GM23338 (cell line): ENCODE measurements around the gene NEK6. TPM values are rescaled to one million over a fixed set of nuclear protein-coding genes. Genes with fewer than 3 reads are reported as not detected.
"Not testable (repeated sequence)": the region's sequence is repeated elsewhere in the genome, so short reads cannot be mapped to it uniquely, and the experiment has no call there.

Experiments
- ATAC-seq: fragments of 200-7000 bp; cut with Tn5 transposase; 3 replicates; pipeline ENCODE4 v1.9.1; 2020
- DNase-seq: peaks from one replicate; pipeline ENCODE4 v3.0.0-alpha.2; 2015; ENCODE audit warnings: low spot score
- H2AFZ ChIP-seq: fragments of 200-600 bp; sonication (generic); 2 replicates; pipeline ENCODE4 v1.8.0; 2016; ENCODE audit warnings: antibody characterized with exemption, mild to moderate bottlenecking, moderate library complexity
- H3F3A ChIP-seq: fragments of 200-600 bp; sonication (generic); replicated peaks from 2 replicates; pipeline ENCODE4 v1.8.0; 2017; ENCODE audit warnings: antibody characterized with exemption, mixed run types, low read depth
- H3K27ac ChIP-seq: fragments of 200-600 bp; sonication (generic); 2 replicates; pipeline ENCODE4 v1.6.1; 2016; ENCODE audit warnings: low read depth
- H3K27me3 ChIP-seq: fragments of 200-600 bp; sonication (generic); 2 replicates; pipeline ENCODE4 v1.8.0; 2016; ENCODE audit warnings: mild to moderate bottlenecking, mixed run types, moderate library complexity; ENCODE audit not compliant: insufficient read depth
- H3K36me3 ChIP-seq: fragments of 200-600 bp; sonication (generic); 2 replicates; pipeline ENCODE4 v1.8.0; 2016; ENCODE audit warnings: mild to moderate bottlenecking; ENCODE audit not compliant: insufficient read depth
- H3K4me1 ChIP-seq: fragments of 200-600 bp; sonication (generic); 2 replicates; pipeline ENCODE4 v1.8.0; 2016; ENCODE audit warnings: mild to moderate bottlenecking, moderate library complexity; ENCODE audit not compliant: insufficient read depth
- H3K4me2 ChIP-seq: fragments of 200-600 bp; sonication (generic); 2 replicates; pipeline ENCODE4 v1.7.1; 2017; ENCODE audit warnings: mixed run types
- H3K4me3 ChIP-seq: fragments of 200-600 bp; sonication (generic); 2 replicates; pipeline ENCODE4 v1.6.1; 2016; ENCODE audit warnings: mixed run types
- H3K79me2 ChIP-seq: fragments of 200-600 bp; sonication (generic); replicated peaks from 2 replicates; pipeline ENCODE4 v1.8.0; 2017; ENCODE audit warnings: mild to moderate bottlenecking; ENCODE audit not compliant: insufficient read depth
- H3K9me2 ChIP-seq: fragments of 200-600 bp; sonication (generic); 2 replicates; pipeline ENCODE4 v1.8.0; 2017; ENCODE audit not compliant: insufficient read depth
- H4K20me1 ChIP-seq: fragments of 200-600 bp; sonication (generic); replicated peaks from 2 replicates; pipeline ENCODE4 v1.8.0; 2017; ENCODE audit warnings: mild to moderate bottlenecking; ENCODE audit not compliant: insufficient read depth
- H3K27ac Mint-ChIP-seq: 2 replicates; pipeline ENCODE4 v1.8.0; 2020; ENCODE audit warnings: inconsistent platforms, mild to moderate bottlenecking, moderate library complexity, mixed read lengths
- H3K27me3 Mint-ChIP-seq: 3 replicates; pipeline ENCODE4 v1.8.0; 2022; ENCODE audit warnings: low read depth, mild to moderate bottlenecking, moderate library complexity, mixed read lengths, inconsistent platforms; ENCODE audit not compliant: insufficient read depth, poor library complexity
- H3K36me3 Mint-ChIP-seq: 3 replicates; pipeline ENCODE4 v1.8.0; 2021; ENCODE audit warnings: low read depth, mild to moderate bottlenecking, inconsistent platforms, moderate library complexity, mixed read lengths
- H3K4me1 Mint-ChIP-seq: 3 replicates; pipeline ENCODE4 v1.8.0; 2020; ENCODE audit warnings: mild to moderate bottlenecking, inconsistent platforms, mixed read lengths
- H3K4me3 Mint-ChIP-seq: 3 replicates; pipeline ENCODE4 v1.8.0; 2021; ENCODE audit warnings: moderate library complexity, mild to moderate bottlenecking, inconsistent platforms, mixed read lengths
- H3K9me3 Mint-ChIP-seq: 3 replicates; pipeline ENCODE4 v1.8.0; 2020; ENCODE audit warnings: moderate library complexity, mild to moderate bottlenecking, inconsistent platforms, mixed read lengths
- CREB1 ChIP-seq: fragments of 250-450 bp; sonication (Bioruptor Pico); IDR thresholded peaks from 2 replicates; pipeline ENCODE4 v1.5.0; 2020; ENCODE audit warnings: low read depth, mild to moderate bottlenecking, moderate library complexity
- CTCF ChIP-seq, 2 experiments: fragments of 200-600 bp in 1 of 2; sonication (generic) in 1 of 2; conservative IDR thresholded peaks; 2 replicates each; pipeline versions ENCODE4 v1.5.1 to v1.6.1; 2016 to 2017; ENCODE audit warnings: antibody characterized with exemption in 2 of 2, low read depth in 2 of 2, mild to moderate bottlenecking in 2 of 2, moderate library complexity in 1 of 2
- ZNF462 ChIP-seq: fragments of 250-450 bp; sonication (Bioruptor Pico); IDR thresholded peaks from 2 replicates; pipeline ENCODE4 v1.5.0; 2020; ENCODE audit warnings: mild to moderate bottlenecking, moderate library complexity
- polyA plus RNA-seq: library from polyadenylated mRNA; unstranded; fragments of >200 nt; fragmentation: Nextera tagmentation; extraction: Ambion mirVana; gene quantifications from 2 replicates; pipeline ENCODE4 v1.2.1, GENCODE V29; 2016
- total RNA-seq: library from RNA; depleted of rRNA; stranded (reverse); fragments of >200 nt; shearing (Covaris generic); gene quantifications from 2 replicates; pipeline ENCODE4 v1.2.3, GENCODE V29; 2014

Gene NEK6
- total and polyA plus RNA-seq, 2 experiments from 2014 or later, result 8.1 to 11.2 TPM

GRCh38 chr9:124242331-124243194 lies 15.2 kb upstream of the NEK6 start:
- peak overlapping the region; percentile 24; the same call in 1 of the 2 replicates for H3K4me3 ChIP-seq
- no peaks in the 10 kb centered on the region for H3K27me3 ChIP-seq
- H3K9me2 ChIP-seq, result no peaks in the 10 kb centered on the region
- DNase-seq (peak; percentile 79), ATAC-seq (peak; percentile 85)
- H3K36me3 Mint-ChIP-seq, result no peaks in the 10 kb centered on the region
- H4K20me1 ChIP-seq, result no peaks in the 10 kb centered on the region
- H3K4me1 Mint-ChIP-seq, result peaks cover 17% of the 10 kb centered on the region
- peak overlapping the region; percentile 92 for H3K27ac Mint-ChIP-seq
- H3K9me3 Mint-ChIP-seq, result no peaks in the 10 kb centered on the region
- H2AFZ ChIP-seq, result peak overlapping the region; percentile 86
- H3K4me1 ChIP-seq, result peaks cover 13% of the 10 kb centered on the region
- no peaks in the 10 kb centered on the region for H3K79me2 ChIP-seq
- H3K27ac ChIP-seq, result peak overlapping the region; percentile 11; the same call in 1 of the 2 replicates
- H3K4me2 ChIP-seq, result peak overlapping the region; percentile 62
- TF ChIP-seq ZNF462 (CRISPR knock-in tag) (0 out of 2 replicates have a peak, but pooled peaks have one; percentile 26), CREB1 (CRISPR knock-in tag) (peak; percentile 70), CTCF (conservative IDR thresholded peaks at IDR 0.05; ENCODE audit: low read depth in 2 of 2) (no peak)
- H3K36me3 ChIP-seq, result no peaks in the 10 kb centered on the region
- H3F3A ChIP-seq, result no peaks in the 10 kb centered on the region
- peak overlapping the region; percentile 69 for H3K4me3 Mint-ChIP-seq
- H3K27me3 Mint-ChIP-seq, result peaks cover 10% of the 10 kb centered on the region

DNA sequence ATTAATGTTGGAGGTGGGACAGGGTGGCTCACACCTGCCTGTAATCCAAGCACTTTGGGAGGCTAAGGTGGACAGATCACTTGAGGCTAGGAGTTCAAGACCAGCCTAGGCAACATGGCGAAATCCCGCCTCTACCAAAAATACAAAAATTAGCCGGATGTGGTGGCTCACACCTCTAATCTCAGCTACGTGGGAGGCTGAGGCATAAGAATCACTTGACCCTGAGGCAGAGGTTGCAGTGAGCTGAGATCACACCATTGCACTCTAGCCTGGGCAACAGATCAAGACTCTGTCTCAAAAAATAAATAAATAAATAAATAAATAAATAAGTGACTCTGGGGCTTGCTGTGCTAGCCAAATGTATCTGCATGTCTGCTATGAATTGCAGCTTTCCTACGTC lies 10.4 kb upstream of the NEK6 start:
- not testable (repeated sequence) for H3K9me2 ChIP-seq, H3K27ac ChIP-seq, H3K27ac Mint-ChIP-seq, DNase-seq, H3K9me3 Mint-ChIP-seq, H3K27me3 ChIP-seq, H4K20me1 ChIP-seq, H3K4me3 ChIP-seq, H3K27me3 Mint-ChIP-seq, H3K36me3 Mint-ChIP-seq, H3K4me3 Mint-ChIP-seq, H3K4me2 ChIP-seq, H3K36me3 ChIP-seq, H3K79me2 ChIP-seq, ATAC-seq, H3K4me1 ChIP-seq, H3F3A ChIP-seq, H2AFZ ChIP-seq
- H3K4me1 Mint-ChIP-seq, result peaks cover 27% of the 10 kb centered on the region
